ENCODE measurements around the gene TVP23A. TPM values are rescaled to one million over a fixed set of nuclear protein-coding genes. Genes with fewer than 3 reads are reported as not detected.

Gene TVP23A
- total and polyA plus RNA-seq, 10 of the 15 experiments (the other 5 are each of a cell fraction or from before 2014, with no cell fraction given): 1.1 to 6.4 (median 2.2) TPM

DNA sequence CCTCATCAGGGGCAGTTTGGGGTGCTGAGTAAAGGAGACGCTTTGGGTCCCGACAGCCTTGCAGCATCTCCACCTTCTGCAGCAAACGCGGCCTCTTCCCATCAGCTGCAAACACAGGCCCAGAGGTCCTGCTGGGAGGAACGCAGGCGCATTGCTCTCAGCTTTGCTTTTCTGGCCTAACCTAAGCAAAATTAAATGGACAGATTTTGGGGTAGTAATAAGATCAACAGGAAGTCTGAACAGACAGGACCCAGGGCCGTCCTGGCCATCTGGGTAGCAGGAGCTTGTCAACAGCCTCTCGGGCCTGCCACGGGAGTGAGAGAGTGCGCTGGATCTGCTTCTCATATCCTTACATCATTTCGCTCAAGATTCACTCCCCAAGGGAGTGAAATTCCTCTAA, 67.8 kb downstream of the TVP23A start:
- BruUV-seq (replicated peaks): no TSS peak
- no peaks in the 10 kb centered on the region for H4K20me1 ChIP-seq (ENCODE audit: control insufficient read depth, insufficient read depth)
- H3K4me2 ChIP-seq (ENCODE audit: control insufficient read depth, insufficient read depth): no peak overlapping the region
- intact Hi-C loops (cut with micrococcal nuclease; ENCODE audit: unreplicated experiment) (no loop called here), in situ Hi-C loops (cut with MboI) (no loop called here)
- FAIRE-seq (no peak), DNase-seq (ENCODE audit: low read depth, low spot score) (no peak), ATAC-seq (no peak)
- H3K4me3 ChIP-seq: no peak overlapping the region
- H3K9me3 ChIP-seq (replicated peaks; ENCODE audit: control insufficient read depth, insufficient read depth, low read length): no peaks in the 10 kb centered on the region
- ChIA-PET POLR2A (interaction anchor here (0.9 kb wide), 1 partner anchor 31 kb away, joined by 5 read pairs; no protein-coding TSS in a partner anchor), RAD21 (ENCODE audit: unreplicated experiment) (interaction anchor here (1.4 to 1.5 kb wide), 3 partner anchors 10 to 168 kb away, joined by 3 to 6 read pairs (median 4); no protein-coding TSS in a partner anchor), SMC1A (ENCODE audit: uncharacterized antibody, unreplicated experiment) (interaction anchor here (0.8 to 2.5 kb wide), 3 partner anchors 70 to 198 kb away, joined by 3 to 7 read pairs (median 3); no protein-coding TSS in a partner anchor), CTCF (no interaction called here)
- H3K27ac ChIP-seq (ENCODE audit: control insufficient read depth, insufficient read depth): no peak overlapping the region
- H3K36me3 ChIP-seq (ENCODE audit: control insufficient read depth in 2 of 2, insufficient read depth in 2 of 2, low read length in 1 of 2): peaks cover 1 to 14% of the 10 kb centered on the region in 2 experiments; a peak in 2 of 4 replicates
- TF ChIP-seq POLR2AphosphoS2 (IDR thresholded peaks at IDR 0.05; ENCODE audit: low read depth, low read length) (no peak), GABPA (IDR thresholded peaks at IDR 0.05; ENCODE audit: low read depth) (no peak), SRF (IDR thresholded peaks at IDR 0.05; ENCODE audit: low read depth in 2 of 2, low read length in 2 of 2) (no peak), BCL11A (IDR thresholded peaks at IDR 0.05; ENCODE audit: low read depth, low read length) (no peak), NFXL1 (IDR thresholded peaks at IDR 0.05; ENCODE audit: borderline replicate concordance) (no peak), STAT1 (conservative IDR thresholded peaks at IDR 0.05) (no peak), LARP7 (IDR thresholded peaks at IDR 0.05) (no peak)
- H2AFZ ChIP-seq (ENCODE audit: control insufficient read depth, low read depth, low read length): no peak overlapping the region
- WGBS (ENCODE audit: insufficient coverage, insufficient replicate concordance, low lambda C conversion rate, missing lambda C conversion rate): 88% methylated on average over 11 of the region's 11 CpGs
- no peaks in the 10 kb centered on the region for H3K79me2 ChIP-seq (ENCODE audit: control insufficient read depth, insufficient read depth, low read length)
- H3K27me3 ChIP-seq (replicated peaks in 1 of 2; ENCODE audit: control insufficient read depth in 2 of 2, insufficient read depth in 2 of 2, low read length in 1 of 2): no peaks in the 10 kb centered on the region
- peaks cover 31% of the 10 kb centered on the region for H3K4me1 ChIP-seq (ENCODE audit: control insufficient read depth, insufficient read depth, low read length)
- no peak overlapping the region for H3K9ac ChIP-seq (ENCODE audit: control insufficient read depth, insufficient read depth, low read length)

DNA sequence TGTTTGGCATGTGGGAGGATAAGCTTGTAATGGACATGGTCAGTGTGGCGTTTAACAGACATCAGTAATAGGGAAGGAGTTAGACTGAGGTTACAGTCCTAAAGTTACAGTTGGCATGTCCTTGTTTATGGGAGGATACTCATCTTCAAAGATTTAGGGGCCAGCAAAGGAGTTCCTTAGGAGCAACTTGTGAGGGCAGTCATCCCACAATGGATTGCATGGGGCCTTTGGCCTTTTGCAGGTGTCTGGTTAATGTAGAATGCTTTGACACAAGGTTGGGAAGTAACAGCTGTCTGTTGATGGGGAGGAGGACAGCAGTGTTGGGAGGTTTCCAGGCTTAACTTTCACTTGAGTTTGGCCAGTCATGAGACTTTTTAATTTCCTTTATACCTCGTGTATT, 72.8 kb downstream of the TVP23A start:
- H4K20me1 ChIP-seq (ENCODE audit: control insufficient read depth, insufficient read depth): no peaks in the 10 kb centered on the region
- H3K27ac ChIP-seq (ENCODE audit: control insufficient read depth, insufficient read depth): no peak overlapping the region
- FAIRE-seq: no peak
- peak overlapping the region; percentile 13 for H3K4me2 ChIP-seq (ENCODE audit: control insufficient read depth, insufficient read depth)
- H3K36me3 ChIP-seq (ENCODE audit: control insufficient read depth in 2 of 2, insufficient read depth in 2 of 2, low read length in 1 of 2): peaks cover 1 to 13% of the 10 kb centered on the region in 2 experiments; a peak in 2 of 4 replicates
- no peak overlapping the region for H3K9ac ChIP-seq (ENCODE audit: control insufficient read depth, insufficient read depth, low read length)
- peaks cover 4% of the 10 kb centered on the region for H3K79me2 ChIP-seq (ENCODE audit: control insufficient read depth, insufficient read depth, low read length)
- no peak for DNase-seq (ENCODE audit: low read depth, low spot score)
- no TSS peak for BruUV-seq (replicated peaks)
- RAD21 ChIA-PET (ENCODE audit: unreplicated experiment): interaction anchor here (1.2 to 4.0 kb wide), 4 partner anchors 8 to 141 kb away, joined by 3 to 52 read pairs (median 11); partner anchors contain the start of gene CIITA
- SMC1A ChIA-PET (ENCODE audit: uncharacterized antibody, unreplicated experiment): interaction anchor here (0.9 to 3.8 kb wide), 5 partner anchors 10 to 173 kb away, joined by 3 to 22 read pairs (median 7); partner anchors contain the start of gene CIITA
- ATAC-seq: no peak
- POLR2A ChIA-PET: interaction anchor here (1.0 to 2.6 kb wide), 3 partner anchors 30 to 196 kb away, joined by 3 to 7 read pairs (median 6); partner anchors contain the start of gene DEXI
- CTCF ChIA-PET: no interaction called here
- intact Hi-C loops (cut with micrococcal nuclease; ENCODE audit: unreplicated experiment): no loop called here
- in situ Hi-C loops (cut with MboI): no loop called here
- no peak overlapping the region for H2AFZ ChIP-seq (ENCODE audit: control insufficient read depth, low read depth, low read length)
- 98% methylated on average over 2 of the region's 2 CpGs for WGBS (ENCODE audit: insufficient coverage, insufficient replicate concordance, low lambda C conversion rate, missing lambda C conversion rate)
- peaks cover 24% of the 10 kb centered on the region for H3K4me1 ChIP-seq (ENCODE audit: control insufficient read depth, insufficient read depth, low read length)
- no peaks in the 10 kb centered on the region for H3K9me3 ChIP-seq (replicated peaks; ENCODE audit: control insufficient read depth, insufficient read depth, low read length)
- H3K4me3 ChIP-seq: no peak overlapping the region
- H3K27me3 ChIP-seq (replicated peaks in 1 of 2; ENCODE audit: control insufficient read depth in 2 of 2, insufficient read depth in 2 of 2, low read length in 1 of 2): no peaks in the 10 kb centered on the region
- TF ChIP-seq, protein P1, sequence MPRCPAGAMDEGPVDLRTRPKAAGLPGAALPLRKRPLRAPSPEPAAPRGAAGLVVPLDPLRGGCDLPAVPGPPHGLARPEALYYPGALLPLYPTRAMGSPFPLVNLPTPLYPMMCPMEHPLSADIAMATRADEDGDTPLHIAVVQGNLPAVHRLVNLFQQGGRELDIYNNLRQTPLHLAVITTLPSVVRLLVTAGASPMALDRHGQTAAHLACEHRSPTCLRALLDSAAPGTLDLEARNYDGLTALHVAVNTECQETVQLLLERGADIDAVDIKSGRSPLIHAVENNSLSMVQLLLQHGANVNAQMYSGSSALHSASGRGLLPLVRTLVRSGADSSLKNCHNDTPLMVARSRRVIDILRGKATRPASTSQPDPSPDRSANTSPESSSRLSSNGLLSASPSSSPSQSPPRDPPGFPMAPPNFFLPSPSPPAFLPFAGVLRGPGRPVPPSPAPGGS (IDR thresholded peaks at IDR 0.05; ENCODE audit: borderline replicate concordance, insufficient read depth, low read depth, low read length, poor library complexity, severe bottlenecking): no peak
- TF ChIP-seq, protein P2, sequence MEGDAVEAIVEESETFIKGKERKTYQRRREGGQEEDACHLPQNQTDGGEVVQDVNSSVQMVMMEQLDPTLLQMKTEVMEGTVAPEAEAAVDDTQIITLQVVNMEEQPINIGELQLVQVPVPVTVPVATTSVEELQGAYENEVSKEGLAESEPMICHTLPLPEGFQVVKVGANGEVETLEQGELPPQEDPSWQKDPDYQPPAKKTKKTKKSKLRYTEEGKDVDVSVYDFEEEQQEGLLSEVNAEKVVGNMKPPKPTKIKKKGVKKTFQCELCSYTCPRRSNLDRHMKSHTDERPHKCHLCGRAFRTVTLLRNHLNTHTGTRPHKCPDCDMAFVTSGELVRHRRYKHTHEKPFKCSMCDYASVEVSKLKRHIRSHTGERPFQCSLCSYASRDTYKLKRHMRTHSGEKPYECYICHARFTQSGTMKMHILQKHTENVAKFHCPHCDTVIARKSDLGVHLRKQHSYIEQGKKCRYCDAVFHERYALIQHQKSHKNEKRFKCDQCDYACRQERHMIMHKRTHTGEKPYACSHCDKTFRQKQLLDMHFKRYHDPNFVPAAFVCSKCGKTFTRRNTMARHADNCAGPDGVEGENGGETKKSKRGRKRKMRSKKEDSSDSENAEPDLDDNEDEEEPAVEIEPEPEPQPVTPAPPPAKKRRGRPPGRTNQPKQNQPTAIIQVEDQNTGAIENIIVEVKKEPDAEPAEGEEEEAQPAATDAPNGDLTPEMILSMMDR (IDR thresholded peaks at IDR 0.05 in 2 of 3, conservative IDR thresholded peaks at IDR 0.05 in 1 of 3; ENCODE audit: control insufficient read depth in 2 of 3, extremely low read depth in 1 of 3, insufficient read depth in 1 of 3, low read depth in 3 of 3, low read length in 3 of 3): no peak
- TF ChIP-seq KDM1A (IDR thresholded peaks at IDR 0.05; ENCODE audit: borderline replicate concordance) (no peak), NFYA (IDR thresholded peaks at IDR 0.05; ENCODE audit: borderline replicate concordance, low read depth, low read length) (no peak), TCF3 (IDR thresholded peaks at IDR 0.05; ENCODE audit: borderline replicate concordance, insufficient read depth, low read depth, low read length) (no peak), TCF12 (IDR thresholded peaks at IDR 0.05; ENCODE audit: low read depth, low read length) (no peak), BMI1 (IDR thresholded peaks at IDR 0.05; ENCODE audit: borderline replicate concordance) (no peak), YBX1 (IDR thresholded peaks at IDR 0.05) (no peak), GABPA (IDR thresholded peaks at IDR 0.05; ENCODE audit: low read depth) (no peak), NBN (IDR thresholded peaks at IDR 0.05) (no peak)
